Measurements from ENCODE around the gene GFPT2. TPM values are rescaled to one million over a fixed set of nuclear protein-coding genes. Genes with fewer than 3 reads are reported as not detected.

The GFPT2 gene
- total and polyA plus RNA-seq, 4 donors, result 10.0 to 29.1 (median 16.1) TPM

DNA sequence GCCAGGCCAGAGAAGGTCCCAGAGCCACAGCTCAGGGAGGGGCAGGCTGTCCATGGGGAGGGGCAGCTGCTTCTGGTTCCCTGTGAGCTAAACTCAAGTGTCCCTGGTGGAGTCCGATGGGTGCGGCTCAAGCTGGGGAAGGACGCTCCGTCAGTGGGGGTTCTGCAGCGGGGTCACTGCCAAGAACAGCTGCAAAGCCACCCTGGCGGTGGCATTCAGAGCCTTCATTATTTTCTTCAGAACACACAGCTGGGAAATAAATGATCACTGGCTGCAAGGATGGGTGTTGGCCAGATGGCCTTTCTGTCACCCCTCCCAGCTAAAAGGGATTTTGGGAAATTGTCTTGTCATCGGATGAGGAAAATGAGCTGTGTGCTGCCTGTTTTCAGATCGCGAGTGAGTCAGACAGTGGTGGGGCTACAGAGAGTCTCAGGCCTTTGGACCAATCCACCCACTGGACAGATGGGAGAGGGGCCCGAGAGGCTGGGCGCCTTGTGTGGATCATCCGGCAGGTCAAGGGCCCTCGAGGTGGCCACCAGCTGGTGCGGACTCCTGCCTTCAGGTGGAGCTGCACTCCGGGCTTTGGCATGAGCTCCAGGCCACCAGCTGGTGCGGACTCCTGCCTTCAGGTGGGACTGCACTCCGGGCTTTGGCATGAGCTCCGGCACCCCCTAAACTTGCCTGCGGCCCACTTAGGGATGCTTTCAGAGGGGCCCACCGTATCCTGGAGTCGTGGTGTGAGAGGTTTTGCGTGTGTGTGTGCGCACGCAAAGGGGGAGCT, 17.9 kb upstream of the GFPT2 start:
- 84% methylated on average over 22 of the region's 24 CpGs for WGBS (ENCODE audit: insufficient coverage)
- H3K4me3 ChIP-seq (ENCODE audit: low read depth, low read length), result no peak overlapping the region
- H3K27me3 ChIP-seq (ENCODE audit: control insufficient read depth, insufficient read depth, low read length), result no peaks in the 10 kb centered on the region
- H3K4me1 ChIP-seq (ENCODE audit: control insufficient read depth, insufficient read depth, low read length), result peaks cover 16% of the 10 kb centered on the region
- no peak for DNase-seq (ENCODE audit: low read depth in 4 of 6, low spot score in 6 of 6)
- no peaks in the 10 kb centered on the region for H3K36me3 ChIP-seq (ENCODE audit: control insufficient read depth, insufficient read depth, low read length)
- no peaks in the 10 kb centered on the region for H3K9me3 ChIP-seq (ENCODE audit: control insufficient read depth, insufficient read depth, low read length)
- no peak overlapping the region for H3K27ac ChIP-seq (ENCODE audit: low read depth, low read length)

GRCh38 chr5:180367991-180368390, 14.9 kb upstream of the GFPT2 start:
- H3K4me3 ChIP-seq (ENCODE audit: low read depth, low read length), result no peak overlapping the region
- no peaks in the 10 kb centered on the region for H3K27me3 ChIP-seq (ENCODE audit: control insufficient read depth, insufficient read depth, low read length)
- H3K9me3 ChIP-seq (ENCODE audit: control insufficient read depth, insufficient read depth, low read length), result no peaks in the 10 kb centered on the region
- 56% methylated on average over 2 of the region's 4 CpGs for WGBS (ENCODE audit: insufficient coverage)
- peaks cover 17% of the 10 kb centered on the region for H3K4me1 ChIP-seq (ENCODE audit: control insufficient read depth, insufficient read depth, low read length)
- no peak overlapping the region for H3K27ac ChIP-seq (ENCODE audit: low read depth, low read length)
- DNase-seq (ENCODE audit: low read depth in 4 of 6, low spot score in 6 of 6), result peak in 1 of 6 donors; percentile 39
- no peaks in the 10 kb centered on the region for H3K36me3 ChIP-seq (ENCODE audit: control insufficient read depth, insufficient read depth, low read length)

GRCh38 chr5:180367300-180367699, 14.2 kb upstream of the GFPT2 start:
- H3K4me1 ChIP-seq (ENCODE audit: control insufficient read depth, insufficient read depth, low read length), result peaks cover 17% of the 10 kb centered on the region
- WGBS (ENCODE audit: insufficient coverage), result no CpG with 5 or more reads among the region's 8 CpGs
- no peak overlapping the region for H3K27ac ChIP-seq (ENCODE audit: low read depth, low read length)

DNA sequence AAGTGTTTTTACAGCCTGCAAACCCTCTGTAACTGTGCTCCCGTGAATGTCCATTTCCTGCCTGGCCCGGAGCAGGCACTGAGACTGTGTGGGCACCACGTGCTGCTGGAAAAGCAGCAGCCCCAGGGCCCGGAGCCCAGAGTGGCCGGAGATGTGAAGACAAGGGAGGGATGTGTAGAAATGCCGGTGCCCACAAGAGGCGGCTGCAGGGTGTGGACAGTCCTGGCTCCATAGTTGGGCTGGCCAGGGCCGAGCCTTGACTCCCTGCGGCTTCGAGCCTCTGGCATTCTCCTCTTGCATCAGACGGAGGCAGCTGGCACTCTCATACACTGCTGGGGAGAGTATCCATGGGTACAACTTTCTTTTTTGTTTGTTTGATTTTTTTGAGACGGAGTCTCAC, 13.2 kb upstream of the GFPT2 start:
- Histone ChIP-seq H3K4me1 (ENCODE audit: control insufficient read depth, insufficient read depth, low read length) (peaks cover 17% of the 10 kb centered on the region), H3K36me3 (ENCODE audit: control insufficient read depth, insufficient read depth, low read length) (no peaks in the 10 kb centered on the region), H3K9me3 (ENCODE audit: control insufficient read depth, insufficient read depth, low read length) (no peaks in the 10 kb centered on the region), H3K4me3 (ENCODE audit: low read depth, low read length) (no peak overlapping the region), H3K27me3 (ENCODE audit: control insufficient read depth, insufficient read depth, low read length) (no peaks in the 10 kb centered on the region), H3K27ac (ENCODE audit: low read depth, low read length) (no peak overlapping the region)
- peak in 2 of 6 donors; percentile 17 to 65 for DNase-seq (ENCODE audit: low read depth in 4 of 6, low spot score in 6 of 6)
- 35% methylated on average over 12 of the region's 12 CpGs for WGBS (ENCODE audit: insufficient coverage)

More at GRCh38 chr5:180367300-180367699, 14.2 kb upstream of the GFPT2 start:
- Histone ChIP-seq H3K9me3 (ENCODE audit: control insufficient read depth, insufficient read depth, low read length) (no peaks in the 10 kb centered on the region), H3K27me3 (ENCODE audit: control insufficient read depth, insufficient read depth, low read length) (no peaks in the 10 kb centered on the region), H3K4me3 (ENCODE audit: low read depth, low read length) (no peak overlapping the region), H3K36me3 (ENCODE audit: control insufficient read depth, insufficient read depth, low read length) (no peaks in the 10 kb centered on the region)
- DNase-seq (ENCODE audit: low read depth in 4 of 6, low spot score in 6 of 6), result no peak

DNA sequence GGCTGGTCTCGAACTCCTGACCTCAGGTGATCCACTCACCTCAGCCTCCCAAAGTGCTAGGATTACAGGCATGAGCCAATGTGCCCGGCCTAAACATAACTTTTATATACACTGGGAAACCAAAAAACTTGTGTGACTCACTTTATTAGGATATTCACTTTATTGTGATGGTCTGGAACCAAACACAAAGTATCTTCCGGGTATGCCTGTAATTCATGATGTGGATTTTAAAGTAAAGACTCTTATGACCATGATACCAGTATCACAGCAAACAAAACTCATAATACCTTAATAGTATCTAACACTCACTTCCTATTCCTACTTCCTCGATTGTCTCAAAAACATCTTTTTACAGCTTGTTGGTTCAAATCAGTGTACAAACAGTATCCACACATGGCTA, 12.7 kb upstream of the GFPT2 start:
- H3K4me1 ChIP-seq (ENCODE audit: control insufficient read depth, insufficient read depth, low read length), result peaks cover 17% of the 10 kb centered on the region
- no peak for DNase-seq (ENCODE audit: low read depth in 4 of 6, low spot score in 6 of 6)
- WGBS (ENCODE audit: insufficient coverage), result no CpG with 5 or more reads among the region's 4 CpGs
- no peaks in the 10 kb centered on the region for H3K36me3 ChIP-seq (ENCODE audit: control insufficient read depth, insufficient read depth, low read length)
- H3K27ac ChIP-seq (ENCODE audit: low read depth, low read length), result no peak overlapping the region
- H3K9me3 ChIP-seq (ENCODE audit: control insufficient read depth, insufficient read depth, low read length), result no peaks in the 10 kb centered on the region
- H3K27me3 ChIP-seq (ENCODE audit: control insufficient read depth, insufficient read depth, low read length), result no peaks in the 10 kb centered on the region
- H3K4me3 ChIP-seq (ENCODE audit: low read depth, low read length), result no peak overlapping the region

- Histone ChIP-seq H3K4me1 (ENCODE audit: control insufficient read depth, insufficient read depth, low read length) (peaks cover 17% of the 10 kb centered on the region), H3K27me3 (ENCODE audit: control insufficient read depth, insufficient read depth, low read length) (no peaks in the 10 kb centered on the region), H3K36me3 (ENCODE audit: control insufficient read depth, insufficient read depth, low read length) (no peaks in the 10 kb centered on the region), H3K4me3 (ENCODE audit: low read depth, low read length) (no peak overlapping the region), H3K9me3 (ENCODE audit: control insufficient read depth, insufficient read depth, low read length) (no peaks in the 10 kb centered on the region), H3K27ac (ENCODE audit: low read depth, low read length) (no peak overlapping the region)
- no peak for DNase-seq (ENCODE audit: low read depth in 4 of 6, low spot score in 6 of 6)
- WGBS (ENCODE audit: insufficient coverage), result no CpG with 5 or more reads among the region's 10 CpGs
Observed at GRCh38 chr5:180364306-180364856, 11.2 kb upstream of the GFPT2 start.

DNA sequence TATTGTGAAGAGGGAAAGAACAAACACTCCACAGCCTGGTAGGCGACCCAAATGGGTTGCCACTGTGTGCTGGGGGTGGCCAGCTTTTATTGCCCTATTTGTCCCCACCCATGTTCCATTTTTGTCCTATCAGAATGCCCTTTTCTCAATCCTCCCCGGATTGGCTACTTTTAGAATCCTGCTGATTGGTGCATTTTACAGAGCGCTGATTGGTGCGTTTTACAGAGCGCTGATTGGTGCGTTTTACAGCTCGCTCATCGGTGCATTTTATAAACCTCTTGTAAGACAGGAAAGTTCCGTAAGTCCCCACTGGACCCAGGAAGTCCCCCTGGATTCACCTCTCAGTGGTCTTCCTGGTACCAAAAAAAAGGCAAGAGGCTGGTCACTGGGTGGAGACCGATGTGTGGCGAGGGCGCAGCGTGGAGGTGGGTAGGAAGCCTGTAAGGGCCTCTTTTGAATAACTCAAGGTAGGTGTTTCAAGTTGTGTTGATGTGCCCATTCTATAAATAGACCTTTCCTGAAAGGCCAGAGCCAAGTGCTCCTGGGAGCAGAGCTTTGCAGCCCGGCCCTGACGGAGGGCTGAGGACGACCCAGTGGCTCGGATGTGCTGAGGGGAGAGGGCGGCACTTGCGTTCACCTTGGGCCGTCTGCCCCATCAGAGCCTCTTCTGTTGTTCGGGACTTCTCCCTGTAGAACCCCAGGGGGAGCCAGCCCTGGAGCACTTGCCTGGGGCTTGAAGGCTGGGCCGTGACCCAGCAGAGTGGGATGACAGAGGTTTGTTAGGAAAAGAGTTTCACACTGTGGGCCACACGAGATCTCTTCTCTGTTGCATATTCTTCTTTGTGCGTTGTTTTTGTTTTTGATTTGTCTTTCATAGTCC, 7.2 kb upstream of the GFPT2 start:
- WGBS (ENCODE audit: insufficient coverage), result 93% methylated on average over 20 of the region's 24 CpGs
- no peak overlapping the region for H3K4me3 ChIP-seq (ENCODE audit: low read depth, low read length)
- DNase-seq (ENCODE audit: low read depth in 4 of 6, low spot score in 6 of 6), result no peak

DNA sequence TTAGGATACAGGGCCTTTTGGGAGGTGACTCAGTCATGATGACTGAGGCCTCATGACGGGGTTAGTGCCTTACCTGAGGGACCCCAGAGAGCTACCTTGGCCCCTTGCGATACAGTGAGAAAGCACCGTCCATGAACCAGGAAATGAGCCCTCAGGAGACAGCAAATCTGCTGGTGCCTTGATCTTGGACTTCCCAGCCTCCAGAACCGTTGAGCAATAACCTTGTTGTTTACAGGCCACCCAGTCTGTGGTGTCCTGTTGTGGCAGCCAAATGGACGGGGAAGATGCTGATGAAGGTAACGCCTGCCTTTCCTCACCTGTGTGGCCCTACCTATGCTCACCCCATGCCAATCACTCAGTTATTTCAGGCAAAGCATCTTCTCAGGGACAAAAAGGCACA, 5.6 kb upstream of the GFPT2 start:
- Histone ChIP-seq H3K4me1 (ENCODE audit: control insufficient read depth, insufficient read depth, low read length) (peaks cover 12% of the 10 kb centered on the region), H3K27me3 (ENCODE audit: control insufficient read depth, insufficient read depth, low read length) (peaks cover 17% of the 10 kb centered on the region), H3K36me3 (ENCODE audit: control insufficient read depth, insufficient read depth, low read length) (no peaks in the 10 kb centered on the region), H3K9me3 (ENCODE audit: control insufficient read depth, insufficient read depth, low read length) (no peaks in the 10 kb centered on the region), H3K27ac (ENCODE audit: low read depth, low read length) (no peak overlapping the region), H3K4me3 (ENCODE audit: low read depth, low read length) (no peak overlapping the region)
- DNase-seq (ENCODE audit: low read depth in 4 of 6, low spot score in 6 of 6), result no peak
- WGBS (ENCODE audit: insufficient coverage), result 86% methylated on average over 4 of the region's 6 CpGs

More for the DNA sequence above, 7.2 kb upstream of the GFPT2 start:
- Histone ChIP-seq H3K27me3 (ENCODE audit: control insufficient read depth, insufficient read depth, low read length) (peaks cover 3% of the 10 kb centered on the region), H3K27ac (ENCODE audit: low read depth, low read length) (no peak overlapping the region), H3K9me3 (ENCODE audit: control insufficient read depth, insufficient read depth, low read length) (no peaks in the 10 kb centered on the region), H3K4me1 (ENCODE audit: control insufficient read depth, insufficient read depth, low read length) (no peaks in the 10 kb centered on the region), H3K36me3 (ENCODE audit: control insufficient read depth, insufficient read depth, low read length) (no peaks in the 10 kb centered on the region)

GRCh38 chr5:180358179-180358578, 5.0 kb upstream of the GFPT2 start:
- no peak overlapping the region for H3K4me3 ChIP-seq (ENCODE audit: low read depth, low read length)
- 85% methylated on average over 4 of the region's 6 CpGs for WGBS (ENCODE audit: insufficient coverage)
- H3K27ac ChIP-seq (ENCODE audit: low read depth, low read length), result no peak overlapping the region
- H3K4me1 ChIP-seq (ENCODE audit: control insufficient read depth, insufficient read depth, low read length), result peaks cover 16% of the 10 kb centered on the region
- no peaks in the 10 kb centered on the region for H3K9me3 ChIP-seq (ENCODE audit: control insufficient read depth, insufficient read depth, low read length)
- H3K27me3 ChIP-seq (ENCODE audit: control insufficient read depth, insufficient read depth, low read length), result peaks cover 20% of the 10 kb centered on the region
- no peaks in the 10 kb centered on the region for H3K36me3 ChIP-seq (ENCODE audit: control insufficient read depth, insufficient read depth, low read length)
- no peak for DNase-seq (ENCODE audit: low read depth in 4 of 6, low spot score in 6 of 6)
